Endothelial cell of umbilical vein (primary cell): Measurements from ENCODE around the gene MAMDC2. TPM values are rescaled to one million over a fixed set of nuclear protein-coding genes. Genes with fewer than 3 reads are reported as not detected.

Experiments
- BruUV-seq: library from RNA; stranded (reverse); fragments of 400-500 nt; replicated peaks from 2 replicates; lab custom pipeline; 2021; lab: Mats Ljungman, UMichigan
- CTCF ChIA-PET: fragments of 300-600, 350-600 bp; sonication (Branson Sonifier 250); formaldehyde crosslinking; loops from one replicate; lab custom pipeline; 2021; ENCODE audit warnings: antibody characterized with exemption, inconsistent platforms; lab: Charles Lee
- POLR2A ChIA-PET: fragments of 300-600, 350-600 bp; sonication (Branson Sonifier 250); formaldehyde crosslinking; loops from one replicate; lab custom pipeline; 2021; ENCODE audit warnings: antibody characterized with exemption, inconsistent platforms; lab: Charles Lee
- DNase-seq: peaks from one replicate; pipeline ENCODE4 v3.0.0-alpha.2; 2011; ENCODE audit warnings: low read depth, low spot score
- FAIRE-seq: peaks from 2 replicates; lab custom pipeline; 2011; peaks lifted over from hg19 to GRCh38; lab: Jason Lieb, UNC
- H2AFZ ChIP-seq: 2 replicates; pipeline ENCODE4 v1.6.0; 2012; ENCODE audit warnings: low read depth, low read length, control low read depth, inconsistent platforms
- H3K27ac ChIP-seq: 2 replicates; pipeline ENCODE4 v1.5.1; 2011; ENCODE audit warnings: low read depth, mild to moderate bottlenecking, control low read depth, low read length, moderate library complexity; ENCODE audit not compliant: insufficient read depth
- H3K27me3 ChIP-seq, 2 experiments: 2 replicates each; pipeline versions ENCODE4 v1.6.0 to v1.6.1; 2011; ENCODE audit warnings: low read length in 2 of 2, mixed read lengths in 1 of 2; ENCODE audit not compliant: control insufficient read depth in 2 of 2, insufficient read depth in 2 of 2
- H3K36me3 ChIP-seq, 2 experiments: 2 replicates in 1 of 2; 3 replicates in 1 of 2; pipeline ENCODE4 v1.5.1; 2011; ENCODE audit warnings: low read length in 2 of 2, mild to moderate bottlenecking in 1 of 2, moderate library complexity in 1 of 2; ENCODE audit not compliant: control insufficient read depth in 2 of 2, insufficient read depth in 2 of 2; ENCODE audit errors: extremely low read depth in 1 of 2
- H3K4me1 ChIP-seq: 3 replicates; pipeline ENCODE4 v1.5.1; 2011; ENCODE audit warnings: mild to moderate bottlenecking, low read length; ENCODE audit not compliant: control insufficient read depth, insufficient read depth; ENCODE audit errors: extremely low read depth
- H3K4me2 ChIP-seq: 2 replicates; pipeline ENCODE4 v1.6.1; 2011; ENCODE audit warnings: low read length, control low read depth, mixed read lengths; ENCODE audit not compliant: insufficient read depth
- H3K4me3 ChIP-seq, 3 experiments: fragments of 200-600 bp in 1 of 3; sonication (generic), shearing (Covaris generic) in 1 of 3; replicated peaks in 1 of 3; 2 replicates each; pipeline ENCODE4 v1.5.1; 2011 to 2016; ENCODE audit warnings: control low read depth in 3 of 3, low read length in 3 of 3, mild to moderate bottlenecking in 2 of 3, inconsistent platforms in 1 of 3, low read depth in 1 of 3, moderate library complexity in 1 of 3; ENCODE audit not compliant: insufficient read depth in 1 of 3
- H3K79me2 ChIP-seq: 2 replicates; pipeline ENCODE4 v1.6.0; 2012; ENCODE audit warnings: low read length, inconsistent platforms; ENCODE audit not compliant: control insufficient read depth, insufficient read depth
- H3K9ac ChIP-seq: replicated peaks from 2 replicates; pipeline ENCODE3; 2011; ENCODE audit warnings: low read length, control low read depth; ENCODE audit not compliant: insufficient read depth; ENCODE audit errors: extremely low read depth
- H3K9me1 ChIP-seq: replicated peaks from 3 replicates; pipeline ENCODE4 v1.6.0; 2011; ENCODE audit warnings: mild to moderate bottlenecking, low read length; ENCODE audit not compliant: control insufficient read depth, insufficient read depth; ENCODE audit errors: extremely low read depth
- H3K9me3 ChIP-seq: replicated peaks from 2 replicates; pipeline ENCODE4 v1.5.1; 2012; ENCODE audit warnings: low read length, inconsistent platforms; ENCODE audit not compliant: control insufficient read depth, insufficient read depth
- H4K20me1 ChIP-seq: replicated peaks from 2 replicates; pipeline ENCODE3; 2011; ENCODE audit warnings: mild to moderate bottlenecking, low read length; ENCODE audit not compliant: control insufficient read depth, insufficient read depth; ENCODE audit errors: extremely low read depth
- EZH2 ChIP-seq: IDR thresholded peaks from 2 replicates; pipeline ENCODE4 v1.6.1; 2012; ENCODE audit warnings: borderline replicate concordance, low read depth, mild to moderate bottlenecking, moderate library complexity, low read length, inconsistent platforms; ENCODE audit not compliant: severe bottlenecking
- FOS ChIP-seq: IDR thresholded peaks from 2 replicates; pipeline ENCODE4 v1.6.1; 2011; ENCODE audit warnings: mild to moderate bottlenecking, low read length, moderate library complexity, borderline replicate concordance; ENCODE audit not compliant: insufficient read depth
- GATA2 ChIP-seq: IDR thresholded peaks from 2 replicates; pipeline ENCODE4 v1.7.0; 2011; ENCODE audit warnings: low read depth, mild to moderate bottlenecking, moderate library complexity, mixed read lengths, low read length; ENCODE audit not compliant: insufficient read length, insufficient read depth
- JUN ChIP-seq: IDR thresholded peaks from 2 replicates; pipeline ENCODE4 v1.6.1; 2011; ENCODE audit warnings: borderline replicate concordance, low read depth; ENCODE audit not compliant: insufficient read length, insufficient read depth
- MYC ChIP-seq: IDR thresholded peaks from one replicate; pipeline ENCODE4 v1.6.1; 2011; ENCODE audit warnings: mild to moderate bottlenecking, low read depth, low read length
- POLR2A ChIP-seq: IDR thresholded peaks from 2 replicates; pipeline ENCODE4 v1.6.1; 2012; ENCODE audit warnings: low read depth, mild to moderate bottlenecking, control low read depth, low read length
- POLR2AphosphoS5 ChIP-seq: IDR thresholded peaks from 2 replicates; pipeline ENCODE4 v1.6.1; 2012; ENCODE audit warnings: low read depth, mild to moderate bottlenecking, control low read depth, low read length, moderate library complexity; ENCODE audit not compliant: insufficient read depth
- dilution Hi-C: fragments of 300-500 bp; cut with MboI; formaldehyde crosslinking; loops from one replicate; pipeline ENCODE4 v1.15.0; 2019; ENCODE audit warnings: low sequenced_read_pairs; ENCODE audit not compliant: extremely low pct_ligation_motif_present
- intact Hi-C: fragments of 100-400 bp; cut with micrococcal nuclease; formaldehyde crosslinking; loops from one replicate; pipeline ENCODE4 v1.10.0; 2022
- polyA plus RNA-seq, 4 experiments: library from polyadenylated mRNA; depleted of rRNA in 3 of 4; stranded (reverse) in 3 of 4; unstranded in 1 of 4; fragments of >200 nt; gene quantifications; 2 replicates each; pipeline versions ENCODE4 v1.2.1 to v1.2.3, GENCODE V29; 2011 to 2012; ENCODE audit warnings: missing spikeins in 1 of 4
- total RNA-seq: library from RNA; stranded (reverse); gene quantifications from 2 replicates; pipeline ENCODE4 v1.2.3, GENCODE V29; 2021
- TF ChIP-seq, protein P1 (sequence below): IDR thresholded peaks from 2 replicates; pipeline ENCODE4 v1.6.1; 2011; ENCODE audit not compliant: insufficient read depth, insufficient read length
- TF ChIP-seq, protein P2 (sequence below), 2 donors: IDR thresholded peaks; 1 replicate in 1 of 2; 2 replicates in 1 of 2; pipeline ENCODE4 v1.5.1; 2011; ENCODE audit warnings: low read length in 2 of 2, mild to moderate bottlenecking in 2 of 2, moderate library complexity in 2 of 2, control low read depth in 1 of 2, inconsistent platforms in 1 of 2, low read depth in 1 of 2; ENCODE audit not compliant: insufficient read depth in 1 of 2; ENCODE audit errors: extremely low read depth in 1 of 2

Gene MAMDC2
- total and polyA plus RNA-seq, 2 donors (not counting 3 experiments of a cell fraction or from before 2014, with no cell fraction given), result 0.60 to 1.1 TPM

DNA sequence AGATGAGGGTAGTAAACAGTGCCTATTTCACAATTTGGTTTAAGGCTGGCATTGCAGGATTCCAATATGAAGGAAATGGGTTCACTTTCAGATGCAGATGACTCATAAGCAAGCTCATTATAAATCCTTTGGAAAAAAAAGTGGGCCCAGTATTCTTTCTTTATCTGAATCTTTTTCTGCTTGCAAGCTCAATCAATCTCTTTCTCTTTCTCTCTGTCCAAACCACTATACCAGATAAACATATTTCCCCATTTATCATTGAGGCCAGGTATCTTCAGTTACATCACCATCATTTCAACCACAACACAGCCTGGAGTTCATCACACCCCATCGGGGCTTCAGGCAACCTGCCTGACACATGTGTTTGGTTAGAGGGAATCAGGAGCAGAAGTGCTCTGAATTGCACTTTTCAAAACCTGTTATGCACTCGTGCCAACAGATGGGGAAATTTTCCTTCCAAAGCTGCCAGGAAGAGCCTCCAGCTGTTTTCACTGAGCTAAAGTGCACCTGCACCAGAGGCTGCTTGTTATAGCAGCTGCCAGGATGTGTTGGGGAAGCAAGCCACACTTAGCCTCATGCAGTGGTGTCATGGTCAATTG is 30.0 kb upstream of the MAMDC2 start:
- FAIRE-seq (peak; percentile 55), DNase-seq (peak; percentile 12)
- intact Hi-C loops, result no loop called here
- ChIA-PET POLR2A (no interaction called here), CTCF (interaction anchor here (1.0 to 1.4 kb wide), 4 partner anchors 52 to 100 kb away, joined by 3 to 5 read pairs (median 4); no protein-coding TSS in a partner anchor)
- Histone ChIP-seq H2AFZ (no peak overlapping the region), H3K9me3 (no peaks in the 10 kb centered on the region), H3K36me3 (no peaks in the 10 kb centered on the region), H3K4me1 (no peaks in the 10 kb centered on the region), H3K9ac (no peak overlapping the region), H3K4me2 (no peak overlapping the region), H4K20me1 (no peaks in the 10 kb centered on the region), H3K4me3 (no peak overlapping the region), H3K9me1 (no peaks in the 10 kb centered on the region), H3K27me3 (peaks cover 1 to 2% of the 10 kb centered on the region in 2 experiments), H3K79me2 (no peaks in the 10 kb centered on the region), H3K27ac (no peak overlapping the region)
- BruUV-seq, result no TSS peak
- dilution Hi-C loops, result no loop called here
- TF ChIP-seq FOS (peak; percentile 65), POLR2A (no peak), JUN (peak; percentile 26), POLR2AphosphoS5 (no peak)
- TF ChIP-seq, protein P1, sequence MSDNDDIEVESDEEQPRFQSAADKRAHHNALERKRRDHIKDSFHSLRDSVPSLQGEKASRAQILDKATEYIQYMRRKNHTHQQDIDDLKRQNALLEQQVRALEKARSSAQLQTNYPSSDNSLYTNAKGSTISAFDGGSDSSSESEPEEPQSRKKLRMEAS, result no peak

DNA sequence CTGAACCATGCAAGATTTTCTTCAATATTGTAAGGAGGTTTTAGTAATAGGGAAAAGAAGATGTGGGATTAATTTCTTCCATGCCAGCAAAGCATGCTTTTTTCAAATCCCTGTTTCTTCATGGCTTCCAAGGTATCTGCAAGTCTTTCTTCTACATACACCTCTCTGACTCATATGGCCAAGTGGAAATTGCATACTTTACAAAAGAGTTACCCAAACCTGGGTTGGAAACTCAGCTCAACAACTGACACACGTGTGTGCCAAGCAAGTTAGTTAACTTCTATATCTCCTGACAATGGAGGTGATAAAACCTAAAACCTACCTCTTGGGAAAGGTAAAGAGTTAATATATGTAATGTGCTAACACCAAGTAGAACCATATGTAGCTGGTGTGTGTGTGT is 28.5 kb upstream of the MAMDC2 start:
- Histone ChIP-seq H3K79me2 (no peaks in the 10 kb centered on the region), H3K4me1 (no peaks in the 10 kb centered on the region), H3K9ac (no peak overlapping the region), H4K20me1 (no peaks in the 10 kb centered on the region), H3K36me3 (no peaks in the 10 kb centered on the region), H3K9me1 (no peaks in the 10 kb centered on the region), H3K4me2 (no peak overlapping the region), H3K27ac (no peak overlapping the region), H3K9me3 (no peaks in the 10 kb centered on the region), H3K4me3 (no peak overlapping the region), H2AFZ (no peak overlapping the region), H3K27me3 (peaks cover 0 to 1% of the 10 kb centered on the region in 2 experiments)
- FAIRE-seq (no peak), DNase-seq (no peak)
- dilution Hi-C loops (no loop called here), intact Hi-C loops (no loop called here)
- no peak for TF ChIP-seq POLR2A
- TF ChIP-seq, protein P1, result no peak
- TF ChIP-seq, protein P2, sequence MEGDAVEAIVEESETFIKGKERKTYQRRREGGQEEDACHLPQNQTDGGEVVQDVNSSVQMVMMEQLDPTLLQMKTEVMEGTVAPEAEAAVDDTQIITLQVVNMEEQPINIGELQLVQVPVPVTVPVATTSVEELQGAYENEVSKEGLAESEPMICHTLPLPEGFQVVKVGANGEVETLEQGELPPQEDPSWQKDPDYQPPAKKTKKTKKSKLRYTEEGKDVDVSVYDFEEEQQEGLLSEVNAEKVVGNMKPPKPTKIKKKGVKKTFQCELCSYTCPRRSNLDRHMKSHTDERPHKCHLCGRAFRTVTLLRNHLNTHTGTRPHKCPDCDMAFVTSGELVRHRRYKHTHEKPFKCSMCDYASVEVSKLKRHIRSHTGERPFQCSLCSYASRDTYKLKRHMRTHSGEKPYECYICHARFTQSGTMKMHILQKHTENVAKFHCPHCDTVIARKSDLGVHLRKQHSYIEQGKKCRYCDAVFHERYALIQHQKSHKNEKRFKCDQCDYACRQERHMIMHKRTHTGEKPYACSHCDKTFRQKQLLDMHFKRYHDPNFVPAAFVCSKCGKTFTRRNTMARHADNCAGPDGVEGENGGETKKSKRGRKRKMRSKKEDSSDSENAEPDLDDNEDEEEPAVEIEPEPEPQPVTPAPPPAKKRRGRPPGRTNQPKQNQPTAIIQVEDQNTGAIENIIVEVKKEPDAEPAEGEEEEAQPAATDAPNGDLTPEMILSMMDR (IDR thresholded peaks at IDR 0.05; ENCODE audit: extremely low read depth in 1 of 2, insufficient read depth in 1 of 2, low read depth in 1 of 2, low read length in 2 of 2), result no peak
- no peak for TF ChIP-seq EZH2
- no peak for TF ChIP-seq JUN
- no peak for TF ChIP-seq POLR2AphosphoS5
- no peak for TF ChIP-seq MYC
- TF ChIP-seq GATA2, result no peak
- no peak for TF ChIP-seq FOS
- POLR2A ChIA-PET, result no interaction called here
- no TSS peak for BruUV-seq
- CTCF ChIA-PET, result interaction anchor here (0.8 kb wide), 1 partner anchor 12 kb away, joined by 3 read pairs; no protein-coding TSS in a partner anchor
